NB4 (cell line): ENCODE measurements around the gene TMEM240.

ENCODE experiments used
- DNase-seq: peaks from one replicate; pipeline ENCODE4 v3.0.0; 2010; ENCODE audit warnings: low read depth
- H3K4me3 ChIP-seq: one replicate; pipeline ENCODE4 v1.5.1; 2011; ENCODE audit warnings: mild to moderate bottlenecking, low read depth, low read length, moderate library complexity
- MYC ChIP-seq: IDR thresholded peaks from 2 replicates; pipeline ENCODE4 v1.6.1; 2011; ENCODE audit warnings: low read depth, low read length
- POLR2A ChIP-seq: IDR thresholded peaks from 2 replicates; pipeline ENCODE4 v1.6.1; 2011; ENCODE audit warnings: mild to moderate bottlenecking; ENCODE audit not compliant: insufficient read length; ENCODE audit errors: extremely low read depth
- TF ChIP-seq, protein P1 (sequence below): IDR thresholded peaks from one replicate; pipeline ENCODE4 v1.5.1; 2012; ENCODE audit warnings: low read depth, low read length
- TF ChIP-seq, protein P2 (sequence below): IDR thresholded peaks from 2 replicates; pipeline ENCODE4 v1.6.1; 2011; ENCODE audit warnings: low read depth, low read length

The TMEM240 gene

DNA sequence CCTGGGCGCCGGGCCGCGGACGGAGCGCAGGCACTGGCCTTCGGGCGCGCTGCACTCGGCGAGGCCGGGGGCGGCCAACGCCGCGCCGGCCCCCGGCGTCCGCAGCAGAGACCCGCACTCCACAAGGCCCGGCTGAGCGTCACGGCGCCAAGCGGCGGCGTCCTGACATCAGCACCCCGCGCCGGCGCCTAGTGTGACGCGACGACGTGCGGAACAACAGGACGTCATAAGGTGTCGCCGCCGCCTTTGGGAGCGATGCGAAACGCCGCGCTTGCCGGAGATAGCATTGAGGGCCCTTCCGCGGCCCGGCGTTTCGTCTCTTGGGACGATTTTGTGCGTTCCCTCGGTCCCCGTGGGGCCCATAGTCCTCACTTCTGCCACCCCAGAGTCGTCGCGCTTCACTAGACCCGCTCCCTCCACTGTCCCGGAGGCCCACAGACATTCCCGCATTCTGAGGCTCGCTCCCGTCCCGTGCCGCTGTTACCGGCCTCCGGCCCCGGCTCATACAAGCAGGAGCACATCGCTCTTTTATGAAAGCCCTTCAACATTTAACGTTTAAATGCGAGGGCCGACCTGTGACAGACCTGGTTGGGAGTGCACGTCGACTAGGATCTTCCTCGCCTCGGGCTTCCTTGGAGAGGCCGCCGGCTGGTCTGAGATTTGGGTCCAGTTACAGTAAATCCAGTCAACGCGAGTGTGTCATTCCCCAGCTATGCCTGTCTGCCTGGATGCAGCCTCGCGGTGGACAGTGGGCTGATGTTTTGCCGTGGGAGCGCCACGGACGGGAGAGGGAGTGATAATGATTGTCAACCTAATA, 34.5 kb upstream of the TMEM240 start, which contains the start of gene SSU72:
TSS of gene SSU72 (minus strand) at position 143 of the 817 bp plus-strand sequence. CDS start 306 bp downstream, outside the sequence.
- DNase-seq, result peak; percentile 94
- peak; percentile 76 for TF ChIP-seq POLR2A
- TF ChIP-seq MYC, result no peak; the same call in 1 of the 2 replicates
- TF ChIP-seq, protein P1, sequence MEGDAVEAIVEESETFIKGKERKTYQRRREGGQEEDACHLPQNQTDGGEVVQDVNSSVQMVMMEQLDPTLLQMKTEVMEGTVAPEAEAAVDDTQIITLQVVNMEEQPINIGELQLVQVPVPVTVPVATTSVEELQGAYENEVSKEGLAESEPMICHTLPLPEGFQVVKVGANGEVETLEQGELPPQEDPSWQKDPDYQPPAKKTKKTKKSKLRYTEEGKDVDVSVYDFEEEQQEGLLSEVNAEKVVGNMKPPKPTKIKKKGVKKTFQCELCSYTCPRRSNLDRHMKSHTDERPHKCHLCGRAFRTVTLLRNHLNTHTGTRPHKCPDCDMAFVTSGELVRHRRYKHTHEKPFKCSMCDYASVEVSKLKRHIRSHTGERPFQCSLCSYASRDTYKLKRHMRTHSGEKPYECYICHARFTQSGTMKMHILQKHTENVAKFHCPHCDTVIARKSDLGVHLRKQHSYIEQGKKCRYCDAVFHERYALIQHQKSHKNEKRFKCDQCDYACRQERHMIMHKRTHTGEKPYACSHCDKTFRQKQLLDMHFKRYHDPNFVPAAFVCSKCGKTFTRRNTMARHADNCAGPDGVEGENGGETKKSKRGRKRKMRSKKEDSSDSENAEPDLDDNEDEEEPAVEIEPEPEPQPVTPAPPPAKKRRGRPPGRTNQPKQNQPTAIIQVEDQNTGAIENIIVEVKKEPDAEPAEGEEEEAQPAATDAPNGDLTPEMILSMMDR, result no peak
- TF ChIP-seq, protein P2, sequence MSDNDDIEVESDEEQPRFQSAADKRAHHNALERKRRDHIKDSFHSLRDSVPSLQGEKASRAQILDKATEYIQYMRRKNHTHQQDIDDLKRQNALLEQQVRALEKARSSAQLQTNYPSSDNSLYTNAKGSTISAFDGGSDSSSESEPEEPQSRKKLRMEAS, result no peak

DNA sequence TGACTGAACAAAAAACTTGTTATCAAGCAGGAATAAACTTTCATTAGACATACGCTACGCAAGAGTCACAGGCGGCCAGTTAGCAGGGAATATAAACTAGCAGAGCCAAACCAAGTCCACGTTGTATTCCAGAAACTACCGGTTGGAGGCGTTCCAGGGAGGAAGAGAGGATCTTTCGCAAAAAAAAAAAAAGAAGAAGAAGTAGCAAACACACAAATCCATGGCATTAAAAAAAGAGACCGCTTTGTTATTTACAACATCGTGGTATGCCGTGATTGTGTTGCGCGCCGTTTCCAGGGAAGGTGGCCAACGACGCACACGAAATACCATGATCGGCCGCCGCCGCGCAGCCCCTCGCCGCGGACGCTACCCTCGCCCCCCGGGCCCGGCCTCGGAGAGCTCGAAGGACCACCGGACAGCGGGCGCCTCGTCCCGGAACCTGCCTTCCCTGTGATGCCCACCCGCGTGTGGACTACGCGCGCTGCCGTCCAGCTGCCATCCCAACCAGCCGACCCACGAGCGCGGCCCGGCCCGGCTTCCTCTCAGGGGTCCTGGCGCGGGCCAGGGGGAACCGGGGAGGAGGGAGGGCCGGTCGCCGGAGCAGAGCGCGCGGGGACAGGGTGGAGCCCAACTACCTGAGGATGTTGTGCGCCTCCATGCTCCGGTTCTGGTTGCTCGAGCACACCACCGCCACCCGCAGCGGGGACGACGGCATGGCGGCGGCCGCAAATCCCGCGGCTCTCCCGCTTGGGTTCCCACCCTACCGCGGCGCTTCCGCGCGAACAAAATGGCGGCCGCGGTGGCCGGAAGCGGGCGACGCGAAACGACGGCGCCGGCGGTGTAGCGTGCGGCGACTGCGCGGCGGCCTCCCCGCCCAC, 33.7 kb upstream of the TMEM240 start:
- DNase-seq, result peak; percentile 78
- peak overlapping the region; percentile 90 for H3K4me3 ChIP-seq
- TF ChIP-seq MYC (peak; percentile 32), POLR2A (no peak)
- TF ChIP-seq, protein P1, result peak; percentile 42
- TF ChIP-seq, protein P2, result peak; percentile 67; the same call in 1 of the 2 replicates

More for the DNA sequence above, 34.5 kb upstream of the TMEM240 start, which contains the start of gene SSU72:
- peak within 1 kb of the TSS; percentile 90 for H3K4me3 ChIP-seq

DNA sequence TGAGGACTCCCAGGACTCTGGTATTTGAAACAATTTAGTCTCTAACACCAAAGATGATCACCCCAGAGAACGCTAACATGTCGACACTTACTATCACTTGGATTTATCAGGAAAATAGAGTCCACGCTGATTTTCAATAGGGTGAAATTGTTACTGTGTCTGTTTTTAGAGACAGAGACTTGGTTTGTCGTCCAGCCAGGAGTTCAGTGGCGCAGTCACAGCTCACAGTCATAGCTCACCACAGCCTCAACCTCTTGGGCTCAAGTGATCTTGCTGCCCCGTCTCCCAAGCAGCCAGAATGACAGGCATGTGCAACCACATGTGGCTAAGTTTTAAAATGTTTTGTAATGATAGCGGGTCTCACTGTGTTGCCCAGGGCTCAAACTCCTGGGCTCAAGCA, 28.9 kb upstream of the TMEM240 start:
- TF ChIP-seq MYC, result no peak
- TF ChIP-seq, protein P1, result no peak
- TF ChIP-seq POLR2A, result no peak
- TF ChIP-seq, protein P2, result no peak

DNA sequence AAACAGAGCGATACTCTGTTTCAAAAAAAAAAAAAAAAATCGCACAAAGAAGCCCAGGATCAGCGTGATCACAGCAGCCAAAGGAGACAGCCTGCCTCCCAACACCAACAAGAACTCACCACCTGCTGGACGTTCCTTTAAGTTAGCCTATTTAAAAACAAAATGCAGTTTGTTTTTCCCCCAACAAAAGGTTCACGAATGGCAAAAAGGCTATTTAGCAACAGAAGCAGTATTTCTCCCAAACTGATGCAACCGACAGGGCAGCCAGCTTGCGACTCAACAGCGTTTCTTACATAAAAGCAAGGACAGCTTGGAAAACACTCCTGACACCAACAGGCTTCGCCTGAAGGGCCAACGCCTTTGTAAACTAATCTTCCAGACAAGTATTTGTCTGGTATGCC, 27.5 kb upstream of the TMEM240 start:
- DNase-seq, result no peak
- TF ChIP-seq, protein P1, result no peak
- no peak for TF ChIP-seq POLR2A
- TF ChIP-seq, protein P2, result no peak
- TF ChIP-seq MYC, result no peak
- no peak overlapping the region for H3K4me3 ChIP-seq

More for the DNA sequence above, 28.9 kb upstream of the TMEM240 start:
- H3K4me3 ChIP-seq, result no peak overlapping the region
- DNase-seq, result no peak

DNA sequence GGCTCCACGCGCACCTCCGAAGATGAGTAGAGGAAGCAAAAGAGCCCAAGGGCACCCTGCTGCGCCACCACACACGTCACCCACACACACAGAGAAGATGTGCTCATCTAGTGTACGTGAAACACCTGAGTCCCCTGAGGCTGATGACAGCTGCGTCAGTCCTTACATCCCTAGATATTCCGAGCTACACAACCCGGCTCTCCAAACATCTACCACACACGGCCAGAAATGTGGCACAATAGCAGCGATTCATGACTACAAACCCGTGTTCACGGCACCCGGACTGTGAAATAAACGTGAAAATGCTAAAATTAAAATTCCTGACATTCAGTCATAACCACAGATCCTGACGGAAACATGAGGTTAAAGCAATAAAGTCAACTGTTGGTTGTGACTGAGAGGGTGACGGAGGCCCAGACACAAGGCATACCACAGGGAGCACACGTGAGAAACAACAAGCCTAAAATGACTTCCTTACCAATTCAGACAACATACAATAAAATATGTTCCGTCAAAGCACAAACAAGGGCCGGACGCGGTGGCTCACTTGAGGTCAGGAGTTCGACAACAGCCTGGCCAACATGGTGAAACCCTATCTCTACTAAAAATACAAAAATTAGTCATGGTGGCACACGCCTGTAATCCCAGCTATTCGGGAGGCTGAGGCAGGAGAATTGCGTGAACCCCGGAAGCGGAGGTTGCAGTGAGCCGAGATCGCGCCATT, 26.9 kb upstream of the TMEM240 start:
- no peak overlapping the region for H3K4me3 ChIP-seq

More for the DNA sequence above, 26.9 kb upstream of the TMEM240 start:
- TF ChIP-seq POLR2A, result no peak
- no peak for TF ChIP-seq MYC
- TF ChIP-seq, protein P1, result no peak
- TF ChIP-seq, protein P2, result no peak
- no peak for DNase-seq
